Measurements from ENCODE around the gene AOPEP.

The AOPEP gene

GRCh38 chr9:94767331-94768072, 41.0 kb downstream of the AOPEP start:
- no peak for DNase-seq (ENCODE audit: low spot score)

- DNase-seq (ENCODE audit: low spot score): no peak
Measured at GRCh38 chr9:94768766-94769165, 42.3 kb downstream of the AOPEP start.

DNA sequence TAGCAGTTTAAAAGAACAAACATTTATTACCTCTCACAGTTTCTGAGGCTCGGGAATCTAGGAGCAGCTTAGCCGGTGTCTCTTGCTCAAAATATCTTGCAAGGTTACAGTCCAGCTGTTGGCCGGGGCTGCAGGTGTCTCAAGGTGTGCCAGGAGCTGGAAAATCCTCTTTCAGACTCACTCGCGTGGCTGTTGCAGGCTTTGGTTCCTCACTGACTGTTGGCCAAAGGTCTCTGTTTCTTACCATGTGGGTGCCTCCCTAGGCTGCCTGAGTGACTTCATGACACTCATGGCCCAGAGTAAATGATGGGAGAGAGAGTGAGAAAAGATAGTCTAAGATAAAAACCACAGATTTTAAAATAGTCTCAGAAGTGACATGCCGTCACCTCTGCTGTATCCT, 43.8 kb downstream of the AOPEP start:
- DNase-seq (ENCODE audit: low spot score): no peak

GRCh38 chr9:94771096-94771495, 44.6 kb downstream of the AOPEP start:
- DNase-seq (ENCODE audit: low spot score): no peak

GRCh38 chr9:94772144-94772543, 45.6 kb downstream of the AOPEP start:
- no peak for DNase-seq (ENCODE audit: low spot score)

GRCh38 chr9:94772639-94773303, 46.3 kb downstream of the AOPEP start:
- no peak for DNase-seq (ENCODE audit: low spot score)

DNA sequence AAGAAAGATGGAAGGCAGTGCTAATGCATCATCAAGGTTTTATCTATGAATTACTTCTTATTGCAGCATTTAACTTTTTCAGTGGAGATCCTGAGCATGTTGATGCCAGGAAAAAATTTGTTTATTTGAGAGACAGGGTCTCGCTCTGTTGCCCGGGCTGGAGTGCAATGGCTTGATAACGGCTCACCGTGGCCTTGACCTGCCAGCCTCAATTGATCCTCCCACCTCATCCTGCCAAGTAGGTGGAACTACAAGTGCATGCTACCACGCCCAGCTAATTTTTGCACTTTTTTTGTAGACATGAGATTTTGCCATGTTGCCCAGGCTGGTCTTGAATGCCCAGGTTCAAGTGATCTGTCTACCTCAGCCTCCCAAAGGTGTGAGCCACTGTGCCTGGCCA, 47.2 kb downstream of the AOPEP start:
- DNase-seq (ENCODE audit: low spot score): no peak

GRCh38 chr9:94778013-94778412, 51.5 kb downstream of the AOPEP start:
- no peak for DNase-seq (ENCODE audit: low spot score)

GRCh38 chr9:94779031-94779430, 52.5 kb downstream of the AOPEP start:
- no peak for DNase-seq (ENCODE audit: low spot score)

DNA sequence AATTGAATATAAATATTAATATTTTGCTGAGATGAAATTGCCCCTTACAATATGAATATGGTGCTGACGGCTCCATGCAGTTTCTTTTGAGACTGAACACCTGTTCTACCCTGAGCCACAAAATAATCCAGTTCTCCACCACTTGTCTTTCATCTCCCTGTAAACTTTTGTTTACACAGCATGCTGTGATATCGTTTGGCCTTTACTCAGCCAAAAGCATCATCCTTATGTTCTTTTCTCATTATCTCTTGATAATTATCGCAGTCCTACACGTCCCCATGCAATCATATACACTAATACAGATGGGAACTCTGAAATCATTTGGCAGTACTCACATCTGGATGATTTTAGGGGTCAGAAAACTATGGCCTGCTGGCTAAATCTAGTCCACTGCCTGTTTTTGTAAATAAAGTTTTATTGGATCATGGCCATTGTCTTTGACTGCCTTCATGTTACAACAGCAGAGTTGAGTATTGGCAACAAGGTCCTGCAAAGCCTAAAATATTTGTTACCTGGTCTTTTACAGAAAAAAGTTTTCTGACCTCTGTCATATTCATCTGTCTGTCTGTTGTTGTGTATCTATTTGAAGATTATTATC, 53.3 kb downstream of the AOPEP start:
- DNase-seq (ENCODE audit: low spot score): no peak

GRCh38 chr9:94780516-94780950, 54.0 kb downstream of the AOPEP start:
- DNase-seq (ENCODE audit: low spot score): no peak

DNA sequence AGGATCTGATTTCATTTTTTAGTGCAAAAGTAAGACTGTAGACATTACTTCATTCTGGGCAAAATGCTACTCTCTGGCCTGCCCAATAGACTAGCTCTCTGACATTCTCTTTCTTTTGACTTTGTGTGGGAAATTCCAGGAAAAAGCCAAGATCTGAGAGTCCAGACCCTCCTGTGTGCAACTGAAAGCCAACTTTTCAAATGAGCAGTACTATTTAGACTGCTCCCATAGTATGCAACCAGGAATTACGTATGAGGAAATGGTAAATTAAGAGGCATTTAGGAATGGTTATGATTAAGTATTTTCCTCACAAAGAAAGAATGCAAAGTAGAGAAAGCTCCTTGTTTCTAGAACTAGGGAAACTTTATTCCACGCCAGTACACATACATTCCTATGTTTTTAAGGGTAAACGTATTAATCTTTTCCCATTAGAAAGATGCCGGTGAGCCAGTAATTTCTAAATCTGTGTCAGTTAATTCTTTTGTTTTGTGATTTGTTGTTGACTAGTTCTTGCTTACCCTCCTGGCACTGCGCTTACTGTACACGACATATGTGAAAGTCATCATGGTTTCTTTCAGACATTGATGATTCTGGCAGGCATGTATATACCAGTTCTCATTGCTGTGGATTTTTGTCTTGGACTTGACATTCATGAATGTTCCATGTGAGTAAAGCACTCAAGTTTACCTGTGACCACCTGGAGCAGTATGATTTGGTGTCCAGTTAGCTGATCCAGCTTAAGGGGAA, 56.0 kb downstream of the AOPEP start:
- no peak for DNase-seq (ENCODE audit: low spot score)

GRCh38 chr9:94783102-94783682, 56.7 kb downstream of the AOPEP start:
- no peak for DNase-seq (ENCODE audit: low spot score)

DNA sequence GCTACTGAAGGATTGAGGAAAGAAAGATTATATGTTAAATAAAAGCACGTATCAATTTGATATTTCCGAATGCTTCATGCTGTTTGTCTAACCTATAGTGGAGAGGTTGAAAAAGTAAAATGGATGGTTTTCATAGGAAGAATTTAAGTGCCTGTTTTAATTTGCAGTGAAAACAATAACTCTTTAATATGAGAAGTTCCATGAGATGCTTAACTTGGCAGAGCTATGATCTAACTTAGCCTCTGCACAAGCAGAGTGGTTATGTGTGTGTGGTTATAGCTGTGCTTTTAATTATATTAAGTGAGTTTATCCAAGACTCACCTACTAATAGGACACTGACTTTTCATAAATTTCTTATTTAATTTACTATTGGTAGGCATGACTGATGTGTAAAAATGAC, 57.4 kb downstream of the AOPEP start:
- DNase-seq (ENCODE audit: low spot score): no peak

DNA sequence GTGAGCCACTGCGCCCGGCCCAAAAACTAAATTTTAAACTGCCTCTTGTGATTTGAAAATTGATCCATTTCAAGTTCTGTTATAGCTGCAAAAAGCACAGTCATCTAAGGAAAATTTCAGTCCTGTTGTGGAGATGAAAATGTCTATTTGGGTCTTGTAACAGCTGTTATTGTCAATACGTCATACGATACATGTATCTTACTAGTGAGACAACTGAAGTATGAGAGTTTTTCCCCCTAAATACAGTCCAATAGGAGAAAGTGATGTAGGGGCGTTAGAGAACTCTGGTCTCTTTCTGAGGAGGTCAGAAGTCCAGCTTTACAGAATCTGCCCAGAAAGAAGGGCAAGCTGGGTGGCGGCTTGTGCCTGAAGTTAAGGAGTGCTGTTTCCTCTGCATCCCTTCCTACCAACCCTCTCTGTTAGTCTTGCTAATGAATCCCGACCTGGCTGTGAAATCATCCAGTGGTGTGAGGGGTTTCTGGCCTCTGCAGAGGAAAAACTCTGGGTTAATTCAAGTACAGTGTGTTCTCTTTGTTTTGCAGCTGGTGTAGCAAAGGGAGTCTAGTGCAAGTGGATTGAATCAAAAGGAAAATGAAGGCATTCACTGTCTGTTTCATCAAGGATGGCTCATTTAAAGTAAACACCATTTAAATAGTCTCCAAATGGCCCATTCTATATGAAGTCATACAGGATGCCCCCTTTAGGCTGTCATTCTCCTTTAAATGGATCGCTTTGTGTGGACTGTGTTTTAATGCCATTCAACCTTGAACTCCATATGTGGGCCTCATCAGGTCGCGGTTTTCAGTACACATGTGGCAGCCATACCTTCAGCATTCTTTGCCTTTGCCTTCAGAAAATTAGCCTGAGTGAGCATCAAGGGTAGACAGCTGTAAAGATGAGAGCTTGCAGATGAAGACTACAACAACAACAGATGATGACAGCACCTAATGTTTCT, 59.0 kb downstream of the AOPEP start:
- DNase-seq (ENCODE audit: low spot score): no peak

DNA sequence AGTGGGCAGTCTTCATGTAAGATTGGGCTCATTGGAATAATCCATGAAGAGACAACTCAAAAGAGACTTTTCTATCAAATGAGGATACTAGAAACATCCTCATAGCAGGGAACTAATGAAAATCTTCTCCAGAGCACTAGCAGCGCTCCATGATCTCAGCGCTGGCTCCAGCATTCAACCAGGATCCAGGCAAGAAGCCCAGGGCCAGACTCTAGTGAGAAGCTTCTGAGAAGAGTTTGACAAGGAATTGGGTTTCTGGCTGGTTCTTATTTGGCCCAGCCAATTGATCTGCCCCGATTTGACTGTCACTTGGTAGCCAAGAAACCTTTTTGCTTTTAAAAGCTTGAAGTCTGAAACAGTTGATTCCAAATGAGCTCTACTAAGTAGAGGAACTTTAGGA, 60.1 kb downstream of the AOPEP start:
- DNase-seq (ENCODE audit: low spot score): no peak

- no peak for DNase-seq (ENCODE audit: low spot score)
Measured at GRCh38 chr9:94787266-94787665, 60.8 kb downstream of the AOPEP start.

GRCh38 chr9:94788570-94789105, 62.1 kb downstream of the AOPEP start:
- DNase-seq (ENCODE audit: low spot score): no peak

DNA sequence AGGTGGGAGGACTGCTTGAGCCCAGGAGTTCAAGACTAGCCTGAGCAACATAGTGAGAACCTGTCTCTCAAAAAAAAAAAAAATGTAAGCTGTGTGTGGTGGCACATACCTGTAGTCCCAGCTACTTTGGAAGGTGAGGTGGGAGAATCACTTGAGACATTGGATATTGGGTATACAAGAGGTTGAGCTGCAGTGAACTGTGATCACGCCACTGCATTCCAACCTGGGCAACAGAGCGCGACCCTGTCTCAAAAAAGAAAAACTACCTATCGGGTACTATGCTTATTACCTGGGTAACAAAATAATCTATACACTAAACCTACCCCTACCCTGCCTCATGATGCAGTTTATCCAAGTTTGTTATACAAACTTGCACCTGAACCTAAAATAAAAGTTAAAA, 64.9 kb downstream of the AOPEP start:
- no peak for DNase-seq (ENCODE audit: low spot score)

GRCh38 chr9:94792511-94792910, 66.0 kb downstream of the AOPEP start:
- DNase-seq (ENCODE audit: low spot score): no peak

All from germinal center (tissue), 1 donor.